HG03558 (cell line): Measurements from ENCODE around the gene MAN1C1.
"Not testable (repeated sequence)": the region's sequence is repeated elsewhere in the genome, so short reads cannot be mapped to it uniquely, and the experiment has no call there.

ENCODE experiments used
- ATAC-seq: cut with Tn5 transposase; IDR thresholded peaks from one replicate; pipeline ENCODE4 v1.9.1; 2021; ENCODE audit warnings: moderate number of reproducible peaks; ENCODE audit not compliant: unreplicated experiment; ENCODE audit errors: extremely low read depth

MAN1C1 gene

DNA sequence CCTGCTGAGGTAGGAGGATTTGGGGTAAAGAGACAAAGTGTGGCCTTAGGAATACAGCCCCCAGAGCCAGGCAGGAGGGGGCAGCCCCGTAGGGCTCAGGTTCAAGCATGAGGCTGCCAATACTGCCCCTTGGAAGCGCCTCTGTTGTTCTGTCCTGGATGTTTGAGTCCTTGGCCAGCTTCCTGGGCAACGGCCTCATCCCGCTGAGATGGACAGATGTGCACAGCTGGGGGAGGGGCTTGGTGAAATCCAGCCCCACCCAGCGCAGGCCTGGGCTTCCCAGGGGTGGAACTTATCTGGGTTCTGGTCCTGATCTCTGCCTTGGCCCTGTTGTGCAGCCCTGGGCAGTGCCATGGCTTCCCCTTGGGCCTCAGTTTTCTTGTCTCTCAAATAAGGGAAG is 34.8 kb upstream of the MAN1C1 start:
- ATAC-seq, result no peak

DNA sequence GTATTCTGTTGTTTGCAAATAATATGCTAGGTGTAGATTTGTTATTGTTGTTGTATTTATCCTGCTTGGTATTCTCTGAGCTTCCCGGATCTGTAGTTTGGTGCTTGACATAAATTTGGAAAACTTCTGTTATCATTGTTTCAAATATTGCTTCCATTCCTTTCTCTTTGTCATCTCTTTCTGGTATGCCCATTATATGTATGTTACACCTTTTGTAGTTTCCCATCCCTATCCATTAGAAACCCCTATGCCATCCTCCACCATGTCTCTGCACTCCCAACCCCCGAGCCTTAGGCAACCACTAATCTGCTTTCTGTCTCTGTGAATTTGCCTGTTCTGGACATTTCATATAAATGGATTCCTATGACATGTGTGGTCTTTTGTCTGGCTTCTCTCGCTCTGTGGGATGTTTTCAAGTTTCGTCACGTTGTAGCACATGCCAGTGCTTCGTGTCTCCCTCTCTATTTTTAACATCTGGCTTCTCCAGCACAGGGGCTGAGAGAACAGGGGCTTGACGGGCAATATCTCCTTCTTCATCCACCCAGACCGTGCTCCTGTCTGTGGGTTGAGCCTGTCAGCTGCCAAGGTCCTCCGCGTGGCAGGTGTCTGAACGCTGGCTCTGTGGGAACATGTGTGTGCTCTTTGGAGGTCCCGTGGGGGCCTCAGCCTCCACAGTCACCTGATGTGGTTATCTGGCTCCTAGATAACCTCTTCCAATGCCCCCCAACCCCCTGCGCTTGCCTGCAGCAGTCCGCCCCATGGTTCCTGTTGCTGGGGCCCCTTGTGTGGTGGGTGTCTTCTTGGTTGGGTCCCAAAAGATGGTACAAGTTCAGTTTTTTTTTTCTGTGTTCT is 32.8 kb upstream of the MAN1C1 start:
- ATAC-seq, result no peak

DNA sequence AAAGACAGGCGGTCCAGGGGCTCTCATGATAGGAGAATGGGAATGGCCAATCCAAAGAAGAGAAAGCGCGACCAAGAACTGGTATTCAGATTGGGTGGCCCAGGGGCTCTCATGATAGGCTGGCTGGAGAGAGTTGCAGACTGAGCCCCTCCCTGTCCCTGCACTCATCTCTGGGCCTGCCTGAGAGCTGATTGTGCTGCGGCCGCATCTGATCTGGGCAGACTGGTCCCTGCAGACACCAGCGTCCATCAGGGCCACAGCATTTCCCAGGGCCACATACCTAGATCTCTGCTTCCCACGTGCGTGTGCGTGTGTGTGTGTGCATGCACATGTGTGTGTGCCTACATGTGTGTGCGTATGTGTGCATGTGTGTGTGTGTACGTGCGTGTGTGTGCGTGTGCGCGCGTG is 30.4 kb upstream of the MAN1C1 start:
- no peak for ATAC-seq

DNA sequence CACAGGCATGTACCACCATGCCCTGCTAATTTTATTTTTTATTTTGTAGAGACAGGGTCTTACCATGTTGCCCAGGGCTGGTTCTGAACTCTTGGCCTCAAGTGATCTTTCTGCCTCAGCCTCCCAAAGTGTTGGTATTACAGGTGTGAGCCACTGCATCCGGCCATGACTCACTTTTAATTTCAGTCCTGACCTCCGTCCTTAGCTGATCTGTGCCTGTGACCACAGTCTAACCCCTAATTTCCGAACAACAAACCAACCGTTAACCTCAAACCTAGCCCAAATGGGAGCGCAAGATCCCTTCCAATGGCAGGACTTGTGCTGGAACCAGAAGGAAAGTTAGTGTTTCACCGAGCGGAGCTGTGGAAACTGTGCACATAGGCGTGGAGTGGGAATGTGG is 29.3 kb upstream of the MAN1C1 start:
- ATAC-seq, result no peak

DNA sequence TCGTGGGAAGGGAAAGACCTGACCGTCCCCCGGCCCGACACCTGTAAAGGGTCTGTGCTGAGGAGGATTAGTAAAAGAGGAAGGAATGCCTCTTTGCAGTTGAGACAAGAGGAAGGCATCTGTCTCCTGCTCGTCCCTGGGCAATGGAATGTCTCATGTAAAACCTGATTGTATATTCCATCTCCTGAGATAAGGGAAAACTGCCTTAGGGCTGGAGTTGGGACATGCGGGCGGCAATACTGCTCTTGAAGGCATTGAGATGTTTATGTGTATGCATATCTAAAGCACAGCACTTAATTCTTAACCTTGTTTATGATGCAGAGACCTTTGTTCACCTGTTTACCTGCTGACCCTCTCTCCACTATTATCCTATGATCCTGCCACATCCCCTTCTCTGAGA is 28.4 kb upstream of the MAN1C1 start:
- ATAC-seq, result not testable (repeated sequence)

DNA sequence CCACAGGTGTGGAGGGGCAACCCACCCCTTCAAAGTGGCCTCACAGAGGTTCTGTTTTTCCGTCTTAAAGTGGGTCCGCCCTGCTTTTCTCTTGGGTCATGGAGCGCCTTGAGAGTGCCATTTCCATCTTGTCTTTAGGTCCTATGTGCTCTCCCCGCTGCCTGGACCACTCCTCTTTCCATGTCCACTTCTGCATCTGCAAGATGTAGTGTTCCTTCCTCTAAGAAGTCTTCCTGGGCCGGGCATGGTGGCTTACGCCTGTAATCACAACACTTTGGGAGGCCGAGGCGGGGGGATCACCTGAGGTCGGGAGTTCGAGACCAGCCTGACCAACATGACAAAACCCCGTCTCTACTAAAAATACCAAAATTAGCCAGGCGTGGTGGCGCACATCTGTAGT is 27.8 kb upstream of the MAN1C1 start:
- not testable (repeated sequence) for ATAC-seq

DNA sequence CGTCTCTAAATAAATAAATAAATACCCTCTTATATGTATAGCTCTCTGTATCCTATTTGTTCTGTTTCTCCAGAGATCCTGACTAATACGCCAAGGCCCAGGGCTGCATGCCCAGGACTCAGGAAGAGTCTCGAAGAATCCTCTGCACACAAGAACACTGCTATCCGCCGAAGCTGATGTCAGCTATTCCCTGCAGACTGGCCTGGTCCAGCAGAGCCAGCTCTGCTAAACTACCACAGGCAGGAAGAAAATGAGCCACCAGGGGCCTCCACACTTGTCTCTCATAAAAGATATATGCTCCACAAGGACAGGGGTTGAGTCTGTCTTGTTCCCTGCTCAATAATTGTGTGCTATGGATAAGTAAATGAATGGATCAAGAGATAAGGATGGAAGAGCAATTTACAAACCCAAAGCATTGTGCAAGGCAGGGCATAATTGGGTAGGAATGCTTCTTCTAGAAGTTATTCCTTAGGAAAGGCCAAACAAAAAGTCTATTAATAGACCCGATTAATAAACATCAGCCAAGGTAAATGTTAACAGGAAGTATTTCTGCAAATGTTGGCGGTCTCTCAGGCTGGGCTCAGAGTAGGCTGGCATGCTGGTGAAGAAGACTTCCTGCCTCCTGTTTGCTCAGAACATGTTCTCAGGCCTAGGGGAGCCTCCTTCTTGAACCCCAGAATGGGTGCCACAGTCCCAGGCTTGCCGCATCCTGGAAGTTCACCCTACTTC is 26.3 kb upstream of the MAN1C1 start:
- ATAC-seq, result no peak

DNA sequence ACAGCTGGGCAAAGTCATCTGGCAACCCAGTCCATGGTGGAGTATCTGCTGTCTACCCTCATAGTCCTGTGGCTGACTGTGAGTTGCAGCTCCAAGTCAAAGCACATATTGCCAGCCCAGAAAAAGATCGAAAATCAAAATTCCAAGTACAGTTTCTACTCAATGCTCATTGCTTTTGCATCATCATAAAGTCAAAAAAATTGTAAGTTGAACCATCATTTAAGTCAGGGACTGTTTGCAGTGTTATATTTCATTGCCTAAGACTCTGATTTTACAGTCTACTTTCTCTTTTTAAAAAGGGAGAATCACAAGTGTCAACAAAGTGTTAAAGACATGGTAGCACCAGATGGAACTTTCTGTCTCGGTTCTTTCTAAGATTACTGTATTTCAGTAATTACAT is 22.7 kb upstream of the MAN1C1 start:
- ATAC-seq, result no peak

DNA sequence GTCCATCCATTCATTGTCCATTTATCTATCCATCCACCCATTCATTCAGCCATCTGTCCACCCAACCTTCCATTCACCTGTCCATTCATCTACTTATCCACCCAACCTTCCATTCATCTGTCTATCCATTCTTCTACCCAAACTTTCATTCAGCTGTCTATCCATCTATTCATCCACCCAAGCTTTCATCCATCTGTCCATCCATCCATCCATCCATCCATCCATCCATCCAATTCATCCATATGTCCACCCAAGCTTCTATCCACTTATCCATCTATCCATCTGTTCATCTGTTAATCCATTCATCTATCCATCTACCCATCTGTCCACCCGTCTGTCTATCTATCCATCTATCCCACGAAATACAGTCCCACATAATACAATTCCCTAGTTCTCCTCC is 21.6 kb upstream of the MAN1C1 start:
- no peak for ATAC-seq

DNA sequence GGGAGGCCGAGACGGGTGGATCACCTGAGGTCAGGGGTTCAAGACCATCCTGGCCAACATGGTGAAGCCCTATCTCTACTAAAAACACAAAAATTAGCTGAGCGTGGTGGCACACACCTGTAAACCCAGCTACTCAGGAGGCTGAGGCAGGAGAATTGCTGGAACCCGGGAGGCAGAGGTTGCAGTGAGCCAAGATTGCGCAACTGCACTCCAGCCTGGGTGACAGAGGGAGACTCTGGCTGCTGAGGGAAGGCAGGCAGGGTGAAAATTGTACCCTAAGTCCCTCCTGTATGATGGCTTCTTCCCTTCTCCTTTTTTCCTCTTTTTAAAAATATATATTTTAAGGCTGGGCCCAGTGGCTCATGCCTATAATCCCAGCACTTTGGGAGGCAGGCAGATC is 19.9 kb upstream of the MAN1C1 start:
- not testable (repeated sequence) for ATAC-seq

DNA sequence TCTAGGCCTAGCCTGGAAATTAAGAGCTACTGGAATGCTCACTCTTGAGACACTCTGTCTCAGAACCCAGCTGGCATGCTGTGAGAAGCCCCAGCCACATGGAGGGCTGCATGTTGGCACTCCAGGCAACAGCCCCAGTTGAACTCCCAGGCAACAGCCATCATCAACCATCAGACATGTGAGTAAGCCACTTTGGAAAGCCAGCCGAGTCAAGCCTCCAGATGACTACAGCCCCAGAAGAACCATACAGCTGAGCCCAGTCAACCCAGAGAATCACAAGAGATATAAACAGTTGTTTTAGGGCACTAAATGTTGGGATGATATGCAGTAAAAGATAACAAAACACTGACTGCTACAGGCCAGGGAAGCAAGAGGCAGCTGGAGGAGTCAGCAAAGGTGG is 17.7 kb upstream of the MAN1C1 start:
- no peak for ATAC-seq

DNA sequence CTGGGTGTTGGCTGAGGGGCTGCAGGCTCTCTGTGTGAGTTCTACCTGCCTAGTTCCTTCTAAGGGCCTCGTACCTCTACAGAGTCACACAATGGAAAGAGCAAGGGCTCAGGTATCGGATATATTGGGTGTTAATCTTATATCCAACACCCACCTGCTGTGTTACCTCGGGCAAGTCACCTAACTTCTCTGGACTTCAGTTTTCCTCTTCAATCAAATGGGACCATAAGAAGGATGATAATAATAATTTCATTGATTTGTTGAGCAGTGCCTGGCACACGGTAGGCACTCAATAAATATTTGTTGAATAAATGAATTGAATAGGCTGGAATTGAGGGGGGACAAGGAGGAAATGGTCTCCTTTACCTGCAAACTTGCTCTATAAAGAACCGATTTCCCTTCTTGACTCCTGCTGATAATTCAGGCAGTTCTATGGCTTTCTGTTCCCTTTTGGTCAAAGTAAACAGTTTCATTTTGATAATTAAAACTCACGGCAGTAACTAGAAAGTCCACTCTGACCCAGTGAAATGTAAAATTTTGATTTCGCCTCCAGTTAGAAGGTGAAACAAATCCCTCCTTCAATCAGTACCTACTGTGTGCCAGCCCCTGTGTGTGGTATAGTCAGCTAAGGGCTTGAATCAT is 16.5 kb upstream of the MAN1C1 start:
- no peak for ATAC-seq

DNA sequence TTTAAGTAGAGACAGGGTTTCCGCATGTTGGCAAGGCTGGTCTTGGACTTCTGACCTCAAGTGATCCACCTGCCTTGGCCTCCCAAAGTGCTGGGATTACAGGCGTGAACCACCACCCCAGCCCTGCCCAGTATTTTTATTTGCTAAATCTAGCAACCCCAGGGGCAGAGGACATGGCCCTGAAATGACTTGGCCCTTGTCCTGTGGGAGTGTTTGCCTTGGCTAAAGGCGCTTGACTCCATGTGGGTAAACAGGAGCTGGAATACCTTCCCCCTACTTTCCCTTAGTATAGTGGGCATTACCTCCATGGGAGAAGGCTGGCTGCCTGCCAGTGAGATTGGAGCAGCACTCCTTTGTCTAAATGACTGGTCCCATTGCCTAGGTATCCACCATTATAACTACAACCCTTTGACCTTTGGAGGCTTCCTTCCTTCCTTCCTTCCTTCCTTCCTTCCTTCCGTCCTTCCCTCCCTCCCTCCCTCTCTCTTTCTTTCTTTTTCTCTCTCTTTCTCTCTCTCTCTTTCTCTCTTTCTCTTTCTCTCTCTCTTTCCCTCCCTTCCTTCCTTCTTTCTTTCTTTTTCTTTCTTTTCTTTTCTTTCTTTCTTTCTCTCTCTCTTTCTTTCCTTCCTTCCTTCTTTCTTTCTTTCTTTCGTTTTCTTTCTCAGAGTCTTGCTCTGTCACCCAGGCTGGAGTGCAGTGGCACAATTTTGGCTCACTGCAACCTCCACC is 15.5 kb upstream of the MAN1C1 start:
- not testable (repeated sequence) for ATAC-seq

DNA sequence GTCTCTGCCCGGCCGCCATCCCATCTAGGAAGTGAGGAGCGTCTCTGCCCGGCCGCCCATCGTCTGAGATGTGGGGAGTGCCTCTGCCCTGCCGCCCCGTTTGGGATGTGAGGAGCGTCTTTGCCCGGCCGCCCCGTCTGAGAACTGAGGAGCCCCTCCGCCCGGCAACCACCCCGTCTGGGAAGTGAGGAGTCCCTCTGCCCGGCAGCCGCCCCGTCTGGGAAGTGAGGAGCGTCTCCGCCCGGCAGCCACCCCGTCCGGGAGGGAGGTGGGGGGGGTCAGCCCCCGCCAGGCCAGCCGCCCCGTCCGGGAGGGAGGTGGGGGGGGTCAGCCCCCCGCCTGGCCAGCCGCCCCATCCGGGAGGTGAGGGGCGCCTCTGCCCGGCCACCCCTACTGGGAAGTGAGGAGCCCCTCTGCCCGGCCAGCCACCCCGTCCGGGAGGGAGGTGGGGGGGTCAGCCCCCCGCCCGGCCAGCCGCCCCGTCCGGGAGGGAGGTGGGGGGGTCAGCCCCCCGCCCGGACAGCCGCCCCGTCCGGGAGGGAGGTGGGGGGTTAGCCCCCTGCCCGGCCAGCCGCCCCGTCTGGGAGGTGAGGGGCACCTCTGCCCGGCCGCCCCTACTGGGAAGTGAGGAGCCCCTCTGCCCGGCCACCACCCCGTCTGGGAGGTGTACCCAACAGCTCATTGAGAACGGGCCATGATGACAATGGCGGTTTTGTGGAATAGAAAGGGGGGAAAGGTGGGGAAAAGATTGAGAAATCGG is 12.6 kb upstream of the MAN1C1 start:
- not testable (repeated sequence) for ATAC-seq

DNA sequence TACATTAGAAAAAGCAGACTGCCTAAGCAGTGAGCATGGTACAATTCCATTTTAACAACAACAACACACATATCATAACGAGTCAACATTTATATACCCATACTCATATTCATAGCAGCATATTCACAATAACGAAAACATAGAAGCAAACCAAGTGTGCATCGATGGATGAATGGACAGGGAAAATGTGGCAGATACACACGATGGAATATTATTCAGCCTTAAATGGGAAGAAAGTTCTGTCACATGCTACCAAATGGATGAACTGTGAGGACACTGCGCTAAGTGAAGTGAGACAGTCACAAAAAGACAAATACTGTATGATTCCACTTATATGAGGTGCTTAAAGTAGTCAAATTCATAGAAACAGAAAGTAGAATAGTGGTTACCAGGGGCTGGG is 9.5 kb upstream of the MAN1C1 start:
- no peak for ATAC-seq

DNA sequence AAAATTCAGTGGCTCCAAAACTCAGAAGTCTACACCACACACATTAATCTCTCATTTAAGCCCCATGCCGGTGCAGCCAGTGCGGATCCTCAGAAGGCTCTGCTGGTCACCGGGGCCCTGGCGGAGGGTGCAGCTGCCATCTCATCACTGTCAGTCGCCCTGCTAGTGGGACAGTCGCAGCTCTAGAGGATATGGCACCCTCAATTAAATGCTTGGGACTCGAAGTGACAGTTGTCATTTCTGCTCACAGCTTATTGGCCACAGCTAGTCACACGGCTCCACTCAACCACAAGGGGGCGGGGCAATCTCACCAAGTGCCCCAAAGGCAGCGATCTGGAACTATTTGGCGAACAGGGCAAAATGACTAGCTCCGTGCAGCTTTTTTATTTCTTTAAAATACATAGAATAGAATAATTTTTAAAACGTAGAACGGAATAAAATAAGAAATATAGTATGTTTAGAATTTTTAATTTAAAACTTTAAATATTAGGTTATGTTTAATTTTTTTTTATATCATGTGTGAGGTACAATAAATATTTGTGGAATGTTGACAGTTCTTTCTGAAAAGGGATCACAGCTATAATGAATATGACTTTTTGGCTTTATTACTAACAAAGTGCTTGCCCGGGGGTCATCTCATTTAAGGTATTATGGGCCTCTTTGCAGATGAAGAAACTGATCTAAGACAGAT is 8.0 kb upstream of the MAN1C1 start:
- ATAC-seq, result no peak

DNA sequence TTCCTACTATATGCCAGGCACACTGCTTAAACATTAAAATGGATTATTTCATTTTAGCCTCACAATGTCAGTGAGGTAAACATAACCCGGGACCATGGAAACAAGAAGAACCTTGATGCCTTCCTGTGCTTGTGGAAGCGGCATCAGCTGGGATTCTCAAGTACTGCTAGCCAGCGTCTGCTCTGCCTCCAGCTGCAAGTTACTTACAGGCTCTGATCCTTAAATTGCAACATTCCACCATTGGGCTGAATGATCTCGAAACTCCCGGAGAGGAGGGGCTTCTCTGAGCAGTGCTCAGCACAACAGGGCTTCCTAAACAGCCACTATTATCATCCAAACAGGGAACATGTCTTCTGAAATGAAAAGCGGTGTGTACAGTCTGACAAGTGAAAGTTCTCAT is 6.7 kb upstream of the MAN1C1 start:
- ATAC-seq, result no peak

DNA sequence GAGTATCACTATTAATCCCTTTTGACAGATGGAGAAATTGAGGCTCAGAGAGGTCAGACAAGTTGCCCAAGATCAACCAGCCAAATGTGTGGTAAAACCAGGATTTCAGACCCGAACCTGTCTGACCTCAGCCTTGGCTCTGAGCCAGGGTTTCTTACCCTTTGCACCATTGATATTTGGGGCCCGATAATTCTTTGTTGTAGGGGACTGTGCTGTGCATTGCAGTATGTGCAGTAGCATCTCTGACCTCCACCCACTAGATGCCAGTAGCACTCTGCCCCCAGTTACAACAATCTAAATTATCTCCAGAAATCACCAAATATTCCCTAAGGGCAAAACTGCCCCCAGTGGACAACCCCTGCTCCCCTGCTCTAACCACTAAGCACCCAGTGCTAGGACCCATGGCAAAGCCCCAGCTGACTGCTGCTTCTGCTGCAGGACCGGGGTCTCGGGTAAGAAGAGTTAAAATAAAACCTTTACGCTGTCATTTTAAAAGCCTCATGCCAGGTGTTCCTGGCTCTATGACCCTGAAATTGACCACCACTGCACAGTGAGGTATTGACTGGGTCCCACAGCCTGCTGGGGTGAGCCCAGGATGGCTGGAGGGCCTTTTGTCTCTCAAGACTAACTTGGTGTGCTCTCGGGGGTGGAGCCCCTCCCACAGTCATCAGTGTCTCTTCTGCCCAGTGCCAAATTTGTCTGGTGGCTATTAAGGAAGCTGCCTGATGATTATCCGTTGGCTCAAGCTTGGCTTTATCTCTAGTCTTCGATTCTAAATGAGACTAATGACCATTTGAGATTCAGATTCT is 5.6 kb upstream of the MAN1C1 start:
- no peak for ATAC-seq

DNA sequence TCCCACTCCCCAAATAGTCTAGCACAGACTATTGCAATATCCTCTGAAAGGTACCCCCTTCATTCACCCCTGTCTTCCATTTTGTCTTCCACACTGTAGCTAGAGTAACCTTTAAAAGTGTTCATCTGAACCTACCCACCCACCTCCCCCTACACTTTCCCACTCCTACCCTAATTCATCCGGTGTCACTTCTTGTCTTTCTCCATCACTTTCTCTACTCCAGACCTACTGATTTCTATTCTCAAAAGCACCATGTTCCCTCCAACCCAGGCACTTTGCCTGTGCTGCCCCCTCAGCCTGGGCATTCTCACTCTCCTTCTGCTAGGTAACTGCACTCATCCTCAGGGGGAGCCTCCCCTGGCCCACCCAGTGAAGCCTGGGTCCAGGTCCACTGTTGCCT is 4.7 kb upstream of the MAN1C1 start:
- ATAC-seq, result no peak
